K562 (cell line): ENCODE measurements around the gene PTCRA. TPM values are rescaled to one million over a fixed set of nuclear protein-coding genes. Genes with fewer than 3 reads are reported as not detected.
A peak's percentile ranks its signal among the peaks of the same experiment; 100 is the strongest.

Experiments
- ARHGAP35 ChIP-seq: fragments of 450-650 bp; IDR thresholded peaks from 2 replicates; pipeline ENCODE4 v1.6.1; 2018; ENCODE audit not compliant: partially characterized antibody
- MAFG ChIP-seq: fragments of 450-650 bp; conservative IDR thresholded peaks from 2 replicates; pipeline ENCODE4 v1.6.1; 2016; ENCODE audit warnings: missing genetic modification characterization, missing compliant biosample characterization
- MECOM ChIP-seq: fragments of 250-450 bp; sonication (Bioruptor Pico); IDR thresholded peaks from 2 replicates; pipeline ENCODE4 v1.8.0; 2022; ENCODE audit warnings: inconsistent platforms
- RBBP5 ChIP-seq: fragments of 200-600 bp; sonication (generic); IDR thresholded peaks from 2 replicates; pipeline ENCODE4 v1.6.1; 2012; ENCODE audit warnings: borderline replicate concordance, mild to moderate bottlenecking, low read length, control low read depth, inconsistent platforms; ENCODE audit not compliant: insufficient read depth, poor library complexity, severe bottlenecking
- RFX1 ChIP-seq: fragments of 450-650 bp; IDR thresholded peaks from 2 replicates; pipeline ENCODE4 v1.6.1; 2016; ENCODE audit warnings: mild to moderate bottlenecking, moderate library complexity
- SAFB2 ChIP-seq: fragments of 200-400 bp; formaldehyde crosslinking; IDR thresholded peaks from 2 replicates; pipeline ENCODE4 v1.6.1; 2018; ENCODE audit warnings: borderline replicate concordance, low read length, low read depth, moderate library complexity; ENCODE audit not compliant: severe bottlenecking
- SUPT5H ChIP-seq: fragments of 450-650 bp; IDR thresholded peaks from 2 replicates; pipeline ENCODE4 v1.6.1; 2016
- ZNF318 ChIP-seq, 2 experiments: fragments of 450-650 bp; IDR thresholded peaks; 2 replicates each; pipeline ENCODE4 v1.6.1; 2016; ENCODE audit warnings: mild to moderate bottlenecking in 2 of 2, borderline replicate concordance in 1 of 2, low read depth in 1 of 2, moderate library complexity in 1 of 2
- ZNF695 ChIP-seq: fragments of 450-650 bp; formaldehyde crosslinking; IDR thresholded peaks from 2 replicates; pipeline ENCODE4 v1.4.0; 2020; ENCODE audit warnings: mild to moderate bottlenecking, moderate library complexity
- polyA plus RNA-seq, 8 experiments: library from polyadenylated mRNA; depleted of rRNA in 4 of 8; stranded (reverse) in 5 of 8; unstranded in 3 of 8; fragments of >200 nt; fragmentation: Nextera tagmentation in 2 of 8; fragmentation: Illumina TruSeq in 1 of 8; extraction: Ambion mirVana in 2 of 8; extraction: Trizol in 1 of 8; gene quantifications; 2 replicates each; pipeline versions ENCODE4 v1.2.1 to v1.2.3, GENCODE V29; 2011 to 2014; ENCODE audit warnings: inconsistent platforms in 1 of 8, missing spikeins in 1 of 8
- total RNA-seq, 7 experiments: library from RNA; depleted of rRNA in 6 of 7; stranded (reverse); fragments of >200 nt in 6 of 7; fragmentation: Illumina TruSeq in 2 of 7; extraction: Trizol in 2 of 7; gene quantifications; 2 replicates each; pipeline versions ENCODE4 v1.2.1 to v1.2.3, GENCODE V29; 2011 to 2021; ENCODE audit warnings: low replicate concordance in 1 of 7
- TF ChIP-seq, protein P1 (sequence below), 2 experiments: fragments of 450-650 bp; IDR thresholded peaks; 2 replicates each; pipeline ENCODE4 v1.6.1; 2018; ENCODE audit warnings: mild to moderate bottlenecking in 2 of 2, low read depth in 1 of 2; ENCODE audit not compliant: partially characterized antibody in 2 of 2
- TF ChIP-seq, protein P2 (sequence below): fragments of 250-450 bp; sonication (Bioruptor Pico); IDR thresholded peaks from 2 replicates; pipeline ENCODE4 v1.4.0; 2020; ENCODE audit warnings: mild to moderate bottlenecking, moderate library complexity, borderline replicate concordance

The PTCRA gene
- total and polyA plus RNA-seq, 9 of the 15 experiments (the other 6 are each of a cell fraction or from before 2014, with no cell fraction given), result 0.21 TPM; not detected in 8

GRCh38 chr6:42879372-42880239 is 36.2 kb upstream of the PTCRA start, which contains the start of gene RPL7L1 (continued):
- peak; percentile 8 for TF ChIP-seq ARHGAP35
- peak; percentile 99 for TF ChIP-seq SUPT5H
- TF ChIP-seq, protein P1, sequence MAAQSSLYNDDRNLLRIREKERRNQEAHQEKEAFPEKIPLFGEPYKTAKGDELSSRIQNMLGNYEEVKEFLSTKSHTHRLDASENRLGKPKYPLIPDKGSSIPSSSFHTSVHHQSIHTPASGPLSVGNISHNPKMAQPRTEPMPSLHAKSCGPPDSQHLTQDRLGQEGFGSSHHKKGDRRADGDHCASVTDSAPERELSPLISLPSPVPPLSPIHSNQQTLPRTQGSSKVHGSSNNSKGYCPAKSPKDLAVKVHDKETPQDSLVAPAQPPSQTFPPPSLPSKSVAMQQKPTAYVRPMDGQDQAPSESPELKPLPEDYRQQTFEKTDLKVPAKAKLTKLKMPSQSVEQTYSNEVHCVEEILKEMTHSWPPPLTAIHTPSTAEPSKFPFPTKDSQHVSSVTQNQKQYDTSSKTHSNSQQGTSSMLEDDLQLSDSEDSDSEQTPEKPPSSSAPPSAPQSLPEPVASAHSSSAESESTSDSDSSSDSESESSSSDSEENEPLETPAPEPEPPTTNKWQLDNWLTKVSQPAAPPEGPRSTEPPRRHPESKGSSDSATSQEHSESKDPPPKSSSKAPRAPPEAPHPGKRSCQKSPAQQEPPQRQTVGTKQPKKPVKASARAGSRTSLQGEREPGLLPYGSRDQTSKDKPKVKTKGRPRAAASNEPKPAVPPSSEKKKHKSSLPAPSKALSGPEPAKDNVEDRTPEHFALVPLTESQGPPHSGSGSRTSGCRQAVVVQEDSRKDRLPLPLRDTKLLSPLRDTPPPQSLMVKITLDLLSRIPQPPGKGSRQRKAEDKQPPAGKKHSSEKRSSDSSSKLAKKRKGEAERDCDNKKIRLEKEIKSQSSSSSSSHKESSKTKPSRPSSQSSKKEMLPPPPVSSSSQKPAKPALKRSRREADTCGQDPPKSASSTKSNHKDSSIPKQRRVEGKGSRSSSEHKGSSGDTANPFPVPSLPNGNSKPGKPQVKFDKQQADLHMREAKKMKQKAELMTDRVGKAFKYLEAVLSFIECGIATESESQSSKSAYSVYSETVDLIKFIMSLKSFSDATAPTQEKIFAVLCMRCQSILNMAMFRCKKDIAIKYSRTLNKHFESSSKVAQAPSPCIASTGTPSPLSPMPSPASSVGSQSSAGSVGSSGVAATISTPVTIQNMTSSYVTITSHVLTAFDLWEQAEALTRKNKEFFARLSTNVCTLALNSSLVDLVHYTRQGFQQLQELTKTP (IDR thresholded peaks at IDR 0.05; ENCODE audit: low read depth in 1 of 2, partially characterized antibody in 2 of 2), result peak; percentile 87 to 92
- no peak for TF ChIP-seq MECOM (CRISPR knock-in tag)
- TF ChIP-seq ZNF318 (IDR thresholded peaks at IDR 0.05; ENCODE audit: borderline replicate concordance in 1 of 2, low read depth in 1 of 2), result peak in 1 of 2 experiments; percentile 96; a peak in 2 of 4 replicates
- TF ChIP-seq MAFG (tag), result no peak
- peak; percentile 99 for TF ChIP-seq RBBP5
- TF ChIP-seq ZNF695 (CRISPR knock-in tag), result no peak
- TF ChIP-seq SAFB2, result no peak
- TF ChIP-seq, protein P2, sequence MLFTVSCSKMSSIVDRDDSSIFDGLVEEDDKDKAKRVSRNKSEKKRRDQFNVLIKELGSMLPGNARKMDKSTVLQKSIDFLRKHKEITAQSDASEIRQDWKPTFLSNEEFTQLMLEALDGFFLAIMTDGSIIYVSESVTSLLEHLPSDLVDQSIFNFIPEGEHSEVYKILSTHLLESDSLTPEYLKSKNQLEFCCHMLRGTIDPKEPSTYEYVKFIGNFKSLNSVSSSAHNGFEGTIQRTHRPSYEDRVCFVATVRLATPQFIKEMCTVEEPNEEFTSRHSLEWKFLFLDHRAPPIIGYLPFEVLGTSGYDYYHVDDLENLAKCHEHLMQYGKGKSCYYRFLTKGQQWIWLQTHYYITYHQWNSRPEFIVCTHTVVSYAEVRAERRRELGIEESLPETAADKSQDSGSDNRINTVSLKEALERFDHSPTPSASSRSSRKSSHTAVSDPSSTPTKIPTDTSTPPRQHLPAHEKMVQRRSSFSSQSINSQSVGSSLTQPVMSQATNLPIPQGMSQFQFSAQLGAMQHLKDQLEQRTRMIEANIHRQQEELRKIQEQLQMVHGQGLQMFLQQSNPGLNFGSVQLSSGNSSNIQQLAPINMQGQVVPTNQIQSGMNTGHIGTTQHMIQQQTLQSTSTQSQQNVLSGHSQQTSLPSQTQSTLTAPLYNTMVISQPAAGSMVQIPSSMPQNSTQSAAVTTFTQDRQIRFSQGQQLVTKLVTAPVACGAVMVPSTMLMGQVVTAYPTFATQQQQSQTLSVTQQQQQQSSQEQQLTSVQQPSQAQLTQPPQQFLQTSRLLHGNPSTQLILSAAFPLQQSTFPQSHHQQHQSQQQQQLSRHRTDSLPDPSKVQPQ (CRISPR knock-in tag), result no peak
- TF ChIP-seq RFX1, result peak; percentile 80
